Activated CD4-positive, alpha-beta T cell treated with anti-CD3 and anti-CD28 coated beads for 36 hours (primary cell): ENCODE measurements around the gene EFCC1. TPM values are rescaled to one million over a fixed set of nuclear protein-coding genes. Genes with fewer than 3 reads are reported as not detected.
"Not testable (repeated sequence)": the region's sequence is repeated elsewhere in the genome, so short reads cannot be mapped to it uniquely, and the experiment has no call there.

Experiments
- ATAC-seq: fragments of 200-7000 bp; cut with Tn5 transposase; one replicate; pipeline ENCODE4 v1.10.0; 2021; ENCODE audit warnings: mild to moderate bottlenecking, moderate library complexity
- CTCF ChIA-PET: fragments of 350-600 bp; sonication (Branson Sonifier 250); formaldehyde crosslinking; loops from one replicate; lab custom pipeline; 2021; ENCODE audit warnings: antibody characterized with exemption; lab: Charles Lee
- POLR2A ChIA-PET: fragments of 350-600 bp; sonication (Branson Sonifier 250); formaldehyde crosslinking; loops from one replicate; lab custom pipeline; 2021; ENCODE audit warnings: antibody characterized with exemption, inconsistent platforms; lab: Charles Lee
- DNase-seq: peaks from one replicate; pipeline ENCODE4 v3.0.0-alpha.2; 2020
- H3K27ac Mint-ChIP-seq: one replicate; pipeline ENCODE4 v1.8.0; 2021; ENCODE audit warnings: mixed read lengths
- H3K27me3 Mint-ChIP-seq: one replicate; pipeline ENCODE4 v1.8.0; 2021; ENCODE audit warnings: mixed read lengths
- H3K36me3 Mint-ChIP-seq: one replicate; pipeline ENCODE4 v1.8.0; 2021; ENCODE audit warnings: low read depth, mixed read lengths
- H3K4me1 Mint-ChIP-seq: one replicate; pipeline ENCODE4 v1.8.0; 2021; ENCODE audit warnings: mixed read lengths
- H3K4me3 Mint-ChIP-seq: one replicate; pipeline ENCODE4 v1.8.0; 2021; ENCODE audit warnings: mild to moderate bottlenecking, moderate library complexity, mixed read lengths
- H3K9me3 Mint-ChIP-seq: one replicate; pipeline ENCODE4 v1.8.0; 2021; ENCODE audit warnings: low read depth, mixed read lengths
- intact Hi-C, 2 experiments: fragments of 100-400 bp; cut with DNase I in 1 of 2; cut with micrococcal nuclease in 1 of 2; formaldehyde crosslinking; loops; one replicate each; pipeline versions ENCODE4 v1.14.2 to v1.15.1; 2022 to 2024; cut with DNase I, micrococcal nuclease
- total RNA-seq, 2 experiments: library from RNA; stranded (reverse); gene quantifications; one replicate each; pipeline ENCODE4 v1.2.3, GENCODE V29; 2021

EFCC1 gene
- total RNA-seq, 2 experiments from 2014 or later: 0.19 to 0.39 TPM

DNA sequence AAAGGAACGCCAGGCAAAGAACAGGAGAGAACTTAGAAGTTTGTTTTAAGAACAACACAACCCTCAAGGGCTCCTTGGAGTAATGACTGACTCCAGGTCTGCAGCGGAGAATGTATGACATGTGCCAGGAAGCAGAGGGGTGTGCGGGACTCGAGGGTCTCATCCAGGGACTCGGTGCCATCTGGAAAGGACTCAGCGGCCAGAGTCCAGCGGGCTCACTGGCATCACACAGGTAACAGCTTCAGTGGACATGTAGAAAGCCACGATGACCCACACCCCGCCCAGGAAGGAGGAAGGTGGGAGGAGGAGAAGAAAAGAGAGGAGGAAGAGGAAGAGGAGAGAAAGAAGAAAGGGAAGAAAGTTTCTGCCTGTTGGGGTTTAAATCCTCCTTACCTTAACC, 80.9 kb downstream of the EFCC1 start:
- Mint-ChIP-seq H3K4me3 (no peak overlapping the region), H3K9me3 (peaks cover 2% of the 10 kb centered on the region), H3K27ac (no peak overlapping the region), H3K36me3 (no peaks in the 10 kb centered on the region), H3K27me3 (no peaks in the 10 kb centered on the region), H3K4me1 (peaks cover 10% of the 10 kb centered on the region)
- CTCF ChIA-PET: interaction anchor here (1.5 kb wide), 1 partner anchor 30 kb away, joined by 3 read pairs; no protein-coding TSS in a partner anchor
- ATAC-seq (no peak), DNase-seq (no peak)
- POLR2A ChIA-PET: no interaction called here
- intact Hi-C loops: no loop called here

DNA sequence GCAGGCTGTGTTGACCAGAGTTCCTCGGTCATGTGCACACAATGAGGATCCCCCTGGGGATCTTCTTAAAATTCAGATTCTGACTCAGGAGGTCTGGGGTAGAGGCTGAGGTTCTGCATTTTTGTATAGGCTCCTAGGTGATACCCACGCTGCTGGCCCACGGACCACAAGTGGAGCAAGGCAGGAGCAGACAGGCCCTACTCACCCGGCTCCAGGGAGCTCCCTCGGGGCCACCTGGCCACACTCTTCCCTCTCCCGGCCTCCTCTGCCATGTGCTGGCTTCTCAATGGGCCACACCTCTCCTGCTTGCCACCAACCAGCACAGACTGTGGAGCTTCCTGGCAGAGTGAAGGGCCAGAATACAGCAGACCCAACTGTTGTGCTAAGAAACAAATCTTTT, 83.4 kb downstream of the EFCC1 start:
- H3K9me3 Mint-ChIP-seq: peaks cover 2% of the 10 kb centered on the region
- no peak overlapping the region for H3K27ac Mint-ChIP-seq
- H3K4me1 Mint-ChIP-seq: peaks cover 10% of the 10 kb centered on the region
- intact Hi-C loops: no loop called here
- no peak for ATAC-seq
- CTCF ChIA-PET: interaction anchor here (1.5 kb wide), 1 partner anchor 16 kb away, joined by 5 read pairs; no protein-coding TSS in a partner anchor
- POLR2A ChIA-PET: interaction anchor here (0.7 kb wide), 1 partner anchor 34 kb away, joined by 4 read pairs; no protein-coding TSS in a partner anchor
- H3K27me3 Mint-ChIP-seq: no peaks in the 10 kb centered on the region
- H3K36me3 Mint-ChIP-seq: no peaks in the 10 kb centered on the region
- no peak for DNase-seq
- H3K4me3 Mint-ChIP-seq: no peak overlapping the region

DNA sequence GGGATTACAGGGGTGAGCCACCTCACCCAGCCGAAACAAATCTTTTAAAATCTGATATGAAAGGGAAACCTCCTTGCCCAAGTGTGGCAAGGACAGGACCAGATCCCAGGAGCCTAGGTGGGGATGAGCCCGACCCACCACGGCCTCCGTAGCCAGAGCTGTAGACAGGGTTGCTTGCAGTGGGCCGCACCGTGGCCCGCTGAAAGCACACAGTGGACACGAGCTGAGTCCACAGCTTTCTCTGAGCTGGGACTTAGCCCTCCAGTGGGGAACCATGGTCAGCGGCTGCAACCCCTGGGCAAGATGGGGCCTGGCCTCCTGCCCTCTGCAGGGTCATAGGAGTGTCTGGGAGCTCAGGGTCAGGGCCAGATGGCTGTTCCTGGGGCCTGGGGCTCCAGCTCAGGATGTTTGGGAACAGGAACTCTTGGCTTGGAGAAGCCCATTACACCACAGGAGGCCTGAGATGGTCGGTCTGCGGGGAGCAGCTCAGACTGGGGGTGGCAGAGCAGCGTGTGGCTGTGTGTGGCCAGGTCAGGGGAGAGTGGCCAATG, 84.1 kb downstream of the EFCC1 start:
- Mint-ChIP-seq H3K4me1 (peaks cover 10% of the 10 kb centered on the region), H3K9me3 (peaks cover 2% of the 10 kb centered on the region), H3K4me3 (no peak overlapping the region), H3K27me3 (no peaks in the 10 kb centered on the region), H3K27ac (no peak overlapping the region), H3K36me3 (no peaks in the 10 kb centered on the region)
- CTCF ChIA-PET: interaction anchor here (0.7 to 1.5 kb wide), 2 partner anchors 16 to 115 kb away, joined by 3 to 5 read pairs; no protein-coding TSS in a partner anchor
- intact Hi-C loops: no loop called here
- POLR2A ChIA-PET: interaction anchor here (0.7 kb wide), 1 partner anchor 33 kb away, joined by 4 read pairs; no protein-coding TSS in a partner anchor
- ATAC-seq (no peak), DNase-seq (no peak)

DNA sequence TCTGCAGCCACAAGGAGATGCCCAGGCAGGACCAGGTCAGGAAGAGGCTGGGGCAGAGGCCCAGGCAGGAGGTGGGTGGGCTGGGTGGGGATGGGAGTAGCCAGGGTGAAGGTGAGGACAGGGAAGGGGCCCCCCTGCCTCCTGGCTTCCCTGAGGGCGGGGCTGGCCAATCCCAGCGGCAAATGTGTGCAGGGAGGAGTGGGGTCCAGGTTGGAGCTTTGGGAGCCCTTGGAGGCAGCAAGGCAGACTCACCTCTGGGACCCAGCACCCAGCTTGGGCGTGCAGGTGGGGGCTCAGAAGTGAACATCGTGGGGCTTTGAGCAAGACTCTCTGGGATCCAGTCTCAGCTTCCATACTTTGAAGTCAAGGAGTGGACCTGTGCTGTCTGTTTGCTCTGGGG, 84.7 kb downstream of the EFCC1 start:
- CTCF ChIA-PET: interaction anchor here (1.5 kb wide), 1 partner anchor 17 kb away, joined by 5 read pairs; no protein-coding TSS in a partner anchor
- H3K4me3 Mint-ChIP-seq: no peak overlapping the region
- H3K9me3 Mint-ChIP-seq: peaks cover 2% of the 10 kb centered on the region
- POLR2A ChIA-PET: no interaction called here
- intact Hi-C loops: no loop called here
- H3K36me3 Mint-ChIP-seq: no peaks in the 10 kb centered on the region
- DNase-seq (no peak), ATAC-seq (no peak)
- no peaks in the 10 kb centered on the region for H3K27me3 Mint-ChIP-seq
- H3K27ac Mint-ChIP-seq: no peak overlapping the region
- peaks cover 10% of the 10 kb centered on the region for H3K4me1 Mint-ChIP-seq

DNA sequence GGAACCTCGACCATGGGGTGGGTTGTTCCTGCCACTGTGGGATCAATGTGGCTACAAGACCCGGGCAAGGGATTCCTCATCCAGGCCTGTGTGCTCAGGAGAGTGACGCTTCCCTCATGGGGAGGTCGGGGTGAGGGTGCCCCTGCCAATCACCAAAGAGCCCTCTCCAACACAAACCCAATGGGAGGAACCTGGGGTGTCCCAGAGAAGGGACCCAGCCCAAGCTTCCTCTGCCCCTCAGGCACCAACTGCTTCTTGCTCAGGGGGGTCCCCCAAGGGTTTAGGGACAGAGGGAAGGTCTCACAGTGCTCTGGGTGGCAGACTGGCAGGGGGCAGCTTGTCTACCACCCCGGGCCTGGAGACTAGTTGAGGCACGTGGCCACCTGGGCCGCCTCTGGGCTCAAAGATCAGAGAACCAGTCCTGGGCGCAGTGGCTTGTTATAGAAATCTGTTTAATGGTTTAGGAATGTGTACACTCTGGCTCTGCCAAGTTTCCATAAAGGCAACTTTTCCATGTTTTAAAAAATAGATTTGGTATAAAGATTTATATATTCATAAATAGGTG, 86.1 kb downstream of the EFCC1 start:
- peaks cover 1% of the 10 kb centered on the region for H3K4me1 Mint-ChIP-seq
- no peaks in the 10 kb centered on the region for H3K27me3 Mint-ChIP-seq
- ATAC-seq (no peak), DNase-seq (no peak)
- ChIA-PET POLR2A (no interaction called here), CTCF (interaction anchor here (0.7 kb wide), 1 partner anchor 117 kb away, joined by 3 read pairs; no protein-coding TSS in a partner anchor)
- H3K27ac Mint-ChIP-seq: no peak overlapping the region
- intact Hi-C loops: no loop called here
- no peak overlapping the region for H3K4me3 Mint-ChIP-seq
- peaks cover 2% of the 10 kb centered on the region for H3K36me3 Mint-ChIP-seq
- peaks cover 2% of the 10 kb centered on the region for H3K9me3 Mint-ChIP-seq

DNA sequence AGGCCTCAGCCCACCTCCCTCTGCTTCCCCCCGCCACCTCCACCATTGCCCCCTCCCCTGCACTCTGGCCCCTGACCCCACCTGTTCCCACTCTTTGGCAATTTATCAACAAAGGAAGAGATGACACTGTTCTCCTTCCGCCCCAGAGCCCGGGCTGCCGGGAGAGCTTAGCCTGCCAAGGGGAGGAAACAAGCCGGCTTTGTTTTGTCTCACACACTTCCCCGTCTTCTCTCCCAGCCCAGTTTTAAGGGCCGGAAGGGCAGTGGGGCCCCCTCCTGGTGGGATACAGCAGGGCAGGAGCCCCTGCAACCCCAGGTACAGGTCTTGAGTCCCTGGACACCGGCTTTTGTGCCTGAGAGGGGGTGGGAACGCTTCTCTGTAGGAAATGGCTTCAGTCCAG, 86.8 kb downstream of the EFCC1 start:
- ATAC-seq: peak; percentile 66
- CTCF ChIA-PET, POLR2A ChIA-PET, H3K27me3 Mint-ChIP-seq, H3K4me1 Mint-ChIP-seq, intact Hi-C loops, H3K27ac Mint-ChIP-seq, H3K9me3 Mint-ChIP-seq, H3K4me3 Mint-ChIP-seq, H3K36me3 Mint-ChIP-seq: not testable (repeated sequence)
- peak; percentile 39 for DNase-seq

DNA sequence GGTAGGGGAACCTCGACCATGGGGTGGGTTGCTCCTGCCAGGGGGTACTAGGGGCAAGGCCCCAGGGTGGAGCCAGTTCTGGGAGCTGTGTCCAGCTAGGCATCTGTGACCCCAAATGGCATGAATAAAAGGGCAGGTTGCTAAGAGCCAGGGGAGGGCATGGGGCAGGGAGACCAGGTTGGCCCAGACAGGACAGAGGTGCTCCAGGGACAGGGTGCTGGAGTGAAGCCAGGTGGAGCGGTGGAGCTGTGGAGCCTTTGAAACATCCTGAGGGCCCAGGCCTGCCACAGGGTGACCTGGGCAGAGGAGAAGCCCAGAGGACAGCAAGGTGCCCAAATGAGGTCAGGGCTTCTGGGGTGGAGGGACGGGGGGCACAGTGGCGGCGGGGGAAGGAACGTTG, 87.2 kb downstream of the EFCC1 start:
- POLR2A ChIA-PET, H3K27me3 Mint-ChIP-seq, CTCF ChIA-PET, ATAC-seq, H3K9me3 Mint-ChIP-seq, H3K4me1 Mint-ChIP-seq, DNase-seq, H3K36me3 Mint-ChIP-seq, H3K4me3 Mint-ChIP-seq, intact Hi-C loops, H3K27ac Mint-ChIP-seq: not testable (repeated sequence)

Other genes with a start within 250 kb of the EFCC1 start
- 10 to 100 TPM; 60.0 to 70.7 TPM for gene ACAD9, start 121.7 kb upstream of the EFCC1 start, total RNA-seq
- gene CFAP92, start 7.2 kb upstream of the EFCC1 start, total RNA-seq: under 1 TPM; 0.64 to 0.88 TPM
- gene GP9, start 59.5 kb downstream of the EFCC1 start, total RNA-seq: not detected
- gene RAB43, start 120.5 kb downstream of the EFCC1 start, total RNA-seq: 10 to 100 TPM; 32.1 to 51.8 TPM
- 10 to 100 TPM; 44.9 to 65.5 TPM for gene ISY1, start 159.8 kb downstream of the EFCC1 start, total RNA-seq
- gene CNBP, start 182.6 kb downstream of the EFCC1 start, total RNA-seq: 100 to 1,000 TPM; 305 to 379 TPM
- gene COPG1, start 248.3 kb downstream of the EFCC1 start, total RNA-seq: 100 to 1,000 TPM; 120 to 142 TPM